WTC11 (cell line): ENCODE data around the gene NUP214. TPM values are rescaled to one million over a fixed set of nuclear protein-coding genes. Genes with fewer than 3 reads are reported as not detected.

Experiments
- ATAC-seq: fragments of 200-7000 bp; cut with Tn5 transposase; 2 replicates; pipeline ENCODE4 v1.10.0; 2021; ENCODE audit warnings: mild to moderate bottlenecking, moderate library complexity
- CTCF ChIA-PET: fragments of 300-600 bp; sonication (Branson Sonifier 250); formaldehyde crosslinking; loops from one replicate; lab custom pipeline; 2021; ENCODE audit warnings: antibody characterized with exemption; lab: Charles Lee
- POLR2A ChIA-PET: fragments of 350-600 bp; sonication (Branson Sonifier 250); formaldehyde crosslinking; loops from one replicate; lab custom pipeline; 2021; ENCODE audit warnings: antibody characterized with exemption; lab: Charles Lee
- DNase-seq: peaks from one replicate; pipeline ENCODE4 v3.0.0; 2021; ENCODE audit warnings: low spot score
- H3K27ac Mint-ChIP-seq: 2 replicates; pipeline ENCODE4 v1.8.0; 2021; ENCODE audit warnings: mixed read lengths
- H3K27me3 Mint-ChIP-seq: 2 replicates; pipeline ENCODE4 v1.8.0; 2021; ENCODE audit warnings: low read depth, mild to moderate bottlenecking, moderate library complexity, mixed read lengths
- H3K36me3 Mint-ChIP-seq: 2 replicates; pipeline ENCODE4 v1.8.0; 2021; ENCODE audit warnings: mixed read lengths
- H3K4me1 Mint-ChIP-seq: 2 replicates; pipeline ENCODE4 v1.8.0; 2022; ENCODE audit warnings: mixed read lengths
- H3K4me3 Mint-ChIP-seq: 2 replicates; pipeline ENCODE4 v1.8.0; 2021; ENCODE audit warnings: mild to moderate bottlenecking, moderate library complexity, mixed read lengths
- H3K9me3 Mint-ChIP-seq: 2 replicates; pipeline ENCODE4 v1.8.0; 2021; ENCODE audit warnings: mixed read lengths
- GTF2I ChIP-seq: fragments of 250-450 bp; sonication (Bioruptor Pico); conservative IDR thresholded peaks from 2 replicates; pipeline ENCODE4 v1.4.0; 2021; ENCODE audit warnings: mild to moderate bottlenecking
- KAT7 ChIP-seq: sonication (generic); formaldehyde crosslinking; IDR thresholded peaks from 2 replicates; pipeline ENCODE4 v1.8.1; 2023; ENCODE audit warnings: missing genetic modification reagents, mild to moderate bottlenecking, borderline replicate concordance
- NFATC4 ChIP-seq: fragments of 250-450 bp; sonication (Bioruptor Pico); IDR thresholded peaks from 2 replicates; pipeline ENCODE4 v1.9.0; 2021; ENCODE audit warnings: mild to moderate bottlenecking
- NR3C1 ChIP-seq: sonication (generic); formaldehyde crosslinking; conservative IDR thresholded peaks from 2 replicates; pipeline ENCODE4 v1.8.1; 2023; ENCODE audit warnings: low read depth, mild to moderate bottlenecking, missing genetic modification reagents
- RORB ChIP-seq: fragments of 250-450 bp; sonication (Bioruptor Pico); IDR thresholded peaks from 2 replicates; pipeline ENCODE4 v1.9.0; 2021; ENCODE audit warnings: mild to moderate bottlenecking
- ZNF121 ChIP-seq: sonication (generic); formaldehyde crosslinking; IDR thresholded peaks from 2 replicates; pipeline ENCODE4 v1.8.0; 2023; ENCODE audit warnings: missing genetic modification reagents
- ZNF219 ChIP-seq: sonication (generic); formaldehyde crosslinking; IDR thresholded peaks from 2 replicates; pipeline ENCODE4 v1.8.0; 2023; ENCODE audit warnings: missing genetic modification reagents, mild to moderate bottlenecking, borderline replicate concordance
- total RNA-seq: library from RNA; stranded (reverse); gene quantifications from 3 replicates; pipeline ENCODE4 v1.2.3, GENCODE V29; 2021
- TF ChIP-seq, protein P1 (sequence below): sonication (generic); formaldehyde crosslinking; IDR thresholded peaks from 2 replicates; pipeline ENCODE4 v1.8.0; 2022; ENCODE audit warnings: mild to moderate bottlenecking, missing genetic modification reagents
- TF ChIP-seq, protein P2 (sequence below): fragments of 250-450 bp; sonication (Bioruptor Pico); IDR thresholded peaks from 2 replicates; pipeline ENCODE4 v2.1.2; 2022; ENCODE audit warnings: mild to moderate bottlenecking, moderate library complexity
- TF ChIP-seq, protein P3 (sequence below): sonication (generic); formaldehyde crosslinking; IDR thresholded peaks from 2 replicates; pipeline ENCODE4 v1.8.1; 2022; ENCODE audit warnings: low read depth, mild to moderate bottlenecking, moderate library complexity, missing genetic modification reagents, borderline replicate concordance
- TF ChIP-seq, protein P4 (sequence below): sonication (generic); formaldehyde crosslinking; IDR thresholded peaks from 2 replicates; pipeline ENCODE4 v1.8.0; 2023; ENCODE audit warnings: missing genetic modification reagents
- TF ChIP-seq, protein P5 (sequence below): fragments of 250-450 bp; sonication (Bioruptor Pico); IDR thresholded peaks from 2 replicates; pipeline ENCODE4 v1.9.0; 2021; ENCODE audit warnings: mild to moderate bottlenecking
- TF ChIP-seq, protein P6 (sequence below): fragments of 250-450 bp; sonication (Bioruptor Pico); IDR thresholded peaks from 2 replicates; pipeline ENCODE4 v1.8.0; 2021; ENCODE audit warnings: mild to moderate bottlenecking
- TF ChIP-seq, protein P7 (sequence below): sonication (generic); formaldehyde crosslinking; IDR thresholded peaks from 2 replicates; pipeline ENCODE4 v1.8.1; 2022; ENCODE audit warnings: mild to moderate bottlenecking, missing genetic modification reagents, moderate library complexity, borderline replicate concordance
- TF ChIP-seq, protein P8 (sequence below): sonication (generic); formaldehyde crosslinking; IDR thresholded peaks from 2 replicates; pipeline ENCODE4 v1.8.0; 2023; ENCODE audit warnings: mild to moderate bottlenecking, missing genetic modification reagents
- TF ChIP-seq, protein P9 (sequence below): fragments of 200-600 bp; IDR thresholded peaks from 2 replicates; pipeline ENCODE4 v1.8.0; 2022; ENCODE audit warnings: antibody characterized with exemption
- TF ChIP-seq, protein P10 (sequence below): sonication (generic); formaldehyde crosslinking; IDR thresholded peaks from 2 replicates; pipeline ENCODE4 v1.8.0; 2022; ENCODE audit warnings: mild to moderate bottlenecking, missing genetic modification reagents

NUP214 gene
- total RNA-seq, 1 experiment from 2014 or later: 41.8 TPM

DNA sequence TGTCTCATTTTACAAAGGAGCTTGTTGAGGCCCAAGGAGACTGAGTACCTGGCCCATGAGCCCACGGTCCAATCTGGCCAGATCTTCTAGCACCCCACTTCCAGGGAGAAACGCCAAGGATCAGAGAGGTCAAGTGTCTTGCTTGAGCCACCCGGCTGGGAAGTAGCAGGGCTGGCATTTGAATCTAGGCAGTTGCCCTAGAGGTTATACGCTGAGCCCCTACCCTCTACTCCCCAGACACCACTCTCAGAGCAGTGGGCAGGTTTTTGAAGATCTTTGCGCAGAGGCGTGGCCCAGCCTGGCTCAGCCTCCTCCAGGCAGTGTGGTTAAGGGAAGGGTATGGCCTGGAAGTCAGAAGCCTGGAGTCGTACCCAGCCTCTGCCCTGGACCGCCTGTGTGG is 5.8 kb upstream of the NUP214 start (continued):
- TF ChIP-seq, protein P1, sequence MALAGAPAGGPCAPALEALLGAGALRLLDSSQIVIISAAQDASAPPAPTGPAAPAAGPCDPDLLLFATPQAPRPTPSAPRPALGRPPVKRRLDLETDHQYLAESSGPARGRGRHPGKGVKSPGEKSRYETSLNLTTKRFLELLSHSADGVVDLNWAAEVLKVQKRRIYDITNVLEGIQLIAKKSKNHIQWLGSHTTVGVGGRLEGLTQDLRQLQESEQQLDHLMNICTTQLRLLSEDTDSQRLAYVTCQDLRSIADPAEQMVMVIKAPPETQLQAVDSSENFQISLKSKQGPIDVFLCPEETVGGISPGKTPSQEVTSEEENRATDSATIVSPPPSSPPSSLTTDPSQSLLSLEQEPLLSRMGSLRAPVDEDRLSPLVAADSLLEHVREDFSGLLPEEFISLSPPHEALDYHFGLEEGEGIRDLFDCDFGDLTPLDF: no peak
- TF ChIP-seq, protein P2, sequence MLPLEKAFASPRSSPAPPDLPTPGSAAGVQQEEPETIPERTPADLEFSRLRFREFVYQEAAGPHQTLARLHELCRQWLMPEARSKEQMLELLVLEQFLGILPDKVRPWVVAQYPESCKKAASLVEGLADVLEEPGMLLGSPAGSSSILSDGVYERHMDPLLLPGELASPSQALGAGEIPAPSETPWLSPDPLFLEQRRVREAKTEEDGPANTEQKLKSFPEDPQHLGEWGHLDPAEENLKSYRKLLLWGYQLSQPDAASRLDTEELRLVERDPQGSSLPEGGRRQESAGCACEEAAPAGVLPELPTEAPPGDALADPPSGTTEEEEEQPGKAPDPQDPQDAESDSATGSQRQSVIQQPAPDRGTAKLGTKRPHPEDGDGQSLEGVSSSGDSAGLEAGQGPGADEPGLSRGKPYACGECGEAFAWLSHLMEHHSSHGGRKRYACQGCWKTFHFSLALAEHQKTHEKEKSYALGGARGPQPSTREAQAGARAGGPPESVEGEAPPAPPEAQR (CRISPR knock-in tag): no peak
- TF ChIP-seq KAT7 (CRISPR knock-in tag) (no peak), GTF2I (CRISPR knock-in tag) (no peak)
- TF ChIP-seq, all 79 proteins: peak for 0

DNA sequence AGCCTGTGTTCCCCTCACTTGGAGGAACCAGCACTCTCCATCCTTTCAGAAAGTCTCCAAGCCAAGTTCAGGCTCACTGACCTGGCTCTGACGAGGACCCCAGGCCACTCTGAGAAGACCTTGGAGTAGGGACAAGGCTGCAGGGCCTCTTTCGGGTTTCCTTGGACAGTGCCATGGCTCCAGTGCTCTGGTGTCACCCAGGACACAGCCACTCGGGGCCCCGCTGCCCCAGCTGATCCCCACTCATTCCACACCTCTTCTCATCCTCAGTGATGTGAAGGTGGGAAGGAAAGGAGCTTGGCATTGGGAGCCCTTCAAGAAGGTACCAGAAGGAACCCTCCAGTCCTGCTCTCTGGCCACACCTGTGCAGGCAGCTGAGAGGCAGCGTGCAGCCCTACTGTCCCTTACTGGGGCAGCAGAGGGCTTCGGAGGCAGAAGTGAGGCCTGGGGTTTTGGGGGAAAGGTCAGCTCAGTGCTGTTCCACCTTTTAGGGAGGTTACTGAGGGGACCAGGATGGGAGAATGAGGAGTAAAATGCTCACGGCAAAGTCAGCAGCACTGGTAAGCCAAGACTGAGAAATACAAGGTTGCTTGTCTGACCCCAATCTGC is 4.7 kb upstream of the NUP214 start:
- H3K4me1 Mint-ChIP-seq: 0 out of 2 replicates have a peak, but pooled peaks cover 5% of the 10 kb centered on the region
- no peak overlapping the region for H3K4me3 Mint-ChIP-seq
- H3K9me3 Mint-ChIP-seq: no peaks in the 10 kb centered on the region
- ChIA-PET POLR2A (no interaction called here), CTCF (no interaction called here)
- no peak overlapping the region for H3K27ac Mint-ChIP-seq
- ATAC-seq (no peak), DNase-seq (no peak)
- H3K27me3 Mint-ChIP-seq: peaks cover 3% of the 10 kb centered on the region; the same call in 1 of the 2 replicates
- TF ChIP-seq, protein P3, sequence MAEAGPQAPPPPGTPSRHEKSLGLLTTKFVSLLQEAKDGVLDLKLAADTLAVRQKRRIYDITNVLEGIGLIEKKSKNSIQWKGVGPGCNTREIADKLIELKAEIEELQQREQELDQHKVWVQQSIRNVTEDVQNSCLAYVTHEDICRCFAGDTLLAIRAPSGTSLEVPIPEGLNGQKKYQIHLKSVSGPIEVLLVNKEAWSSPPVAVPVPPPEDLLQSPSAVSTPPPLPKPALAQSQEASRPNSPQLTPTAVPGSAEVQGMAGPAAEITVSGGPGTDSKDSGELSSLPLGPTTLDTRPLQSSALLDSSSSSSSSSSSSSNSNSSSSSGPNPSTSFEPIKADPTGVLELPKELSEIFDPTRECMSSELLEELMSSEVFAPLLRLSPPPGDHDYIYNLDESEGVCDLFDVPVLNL (CRISPR knock-in tag): no peak
- TF ChIP-seq, protein P4, sequence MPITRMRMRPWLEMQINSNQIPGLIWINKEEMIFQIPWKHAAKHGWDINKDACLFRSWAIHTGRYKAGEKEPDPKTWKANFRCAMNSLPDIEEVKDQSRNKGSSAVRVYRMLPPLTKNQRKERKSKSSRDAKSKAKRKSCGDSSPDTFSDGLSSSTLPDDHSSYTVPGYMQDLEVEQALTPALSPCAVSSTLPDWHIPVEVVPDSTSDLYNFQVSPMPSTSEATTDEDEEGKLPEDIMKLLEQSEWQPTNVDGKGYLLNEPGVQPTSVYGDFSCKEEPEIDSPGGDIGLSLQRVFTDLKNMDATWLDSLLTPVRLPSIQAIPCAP (CRISPR knock-in tag): no peak
- TF ChIP-seq ZNF219 (CRISPR knock-in tag): no peak
- no peak for TF ChIP-seq RORB (CRISPR knock-in tag)
- TF ChIP-seq, protein P2 (CRISPR knock-in tag): no peak
- TF ChIP-seq, protein P5, sequence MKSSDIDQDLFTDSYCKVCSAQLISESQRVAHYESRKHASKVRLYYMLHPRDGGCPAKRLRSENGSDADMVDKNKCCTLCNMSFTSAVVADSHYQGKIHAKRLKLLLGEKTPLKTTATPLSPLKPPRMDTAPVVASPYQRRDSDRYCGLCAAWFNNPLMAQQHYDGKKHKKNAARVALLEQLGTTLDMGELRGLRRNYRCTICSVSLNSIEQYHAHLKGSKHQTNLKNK (CRISPR knock-in tag): no peak
- TF ChIP-seq ZNF121: no peak
- TF ChIP-seq NFATC4 (CRISPR knock-in tag): no peak
- TF ChIP-seq, protein P6, sequence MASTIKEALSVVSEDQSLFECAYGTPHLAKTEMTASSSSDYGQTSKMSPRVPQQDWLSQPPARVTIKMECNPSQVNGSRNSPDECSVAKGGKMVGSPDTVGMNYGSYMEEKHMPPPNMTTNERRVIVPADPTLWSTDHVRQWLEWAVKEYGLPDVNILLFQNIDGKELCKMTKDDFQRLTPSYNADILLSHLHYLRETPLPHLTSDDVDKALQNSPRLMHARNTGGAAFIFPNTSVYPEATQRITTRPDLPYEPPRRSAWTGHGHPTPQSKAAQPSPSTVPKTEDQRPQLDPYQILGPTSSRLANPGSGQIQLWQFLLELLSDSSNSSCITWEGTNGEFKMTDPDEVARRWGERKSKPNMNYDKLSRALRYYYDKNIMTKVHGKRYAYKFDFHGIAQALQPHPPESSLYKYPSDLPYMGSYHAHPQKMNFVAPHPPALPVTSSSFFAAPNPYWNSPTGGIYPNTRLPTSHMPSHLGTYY (CRISPR knock-in tag): no peak
- TF ChIP-seq, protein P7, sequence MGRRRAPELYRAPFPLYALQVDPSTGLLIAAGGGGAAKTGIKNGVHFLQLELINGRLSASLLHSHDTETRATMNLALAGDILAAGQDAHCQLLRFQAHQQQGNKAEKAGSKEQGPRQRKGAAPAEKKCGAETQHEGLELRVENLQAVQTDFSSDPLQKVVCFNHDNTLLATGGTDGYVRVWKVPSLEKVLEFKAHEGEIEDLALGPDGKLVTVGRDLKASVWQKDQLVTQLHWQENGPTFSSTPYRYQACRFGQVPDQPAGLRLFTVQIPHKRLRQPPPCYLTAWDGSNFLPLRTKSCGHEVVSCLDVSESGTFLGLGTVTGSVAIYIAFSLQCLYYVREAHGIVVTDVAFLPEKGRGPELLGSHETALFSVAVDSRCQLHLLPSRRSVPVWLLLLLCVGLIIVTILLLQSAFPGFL (CRISPR knock-in tag): no peak
- no peak for TF ChIP-seq NR3C1
- TF ChIP-seq, protein P8, sequence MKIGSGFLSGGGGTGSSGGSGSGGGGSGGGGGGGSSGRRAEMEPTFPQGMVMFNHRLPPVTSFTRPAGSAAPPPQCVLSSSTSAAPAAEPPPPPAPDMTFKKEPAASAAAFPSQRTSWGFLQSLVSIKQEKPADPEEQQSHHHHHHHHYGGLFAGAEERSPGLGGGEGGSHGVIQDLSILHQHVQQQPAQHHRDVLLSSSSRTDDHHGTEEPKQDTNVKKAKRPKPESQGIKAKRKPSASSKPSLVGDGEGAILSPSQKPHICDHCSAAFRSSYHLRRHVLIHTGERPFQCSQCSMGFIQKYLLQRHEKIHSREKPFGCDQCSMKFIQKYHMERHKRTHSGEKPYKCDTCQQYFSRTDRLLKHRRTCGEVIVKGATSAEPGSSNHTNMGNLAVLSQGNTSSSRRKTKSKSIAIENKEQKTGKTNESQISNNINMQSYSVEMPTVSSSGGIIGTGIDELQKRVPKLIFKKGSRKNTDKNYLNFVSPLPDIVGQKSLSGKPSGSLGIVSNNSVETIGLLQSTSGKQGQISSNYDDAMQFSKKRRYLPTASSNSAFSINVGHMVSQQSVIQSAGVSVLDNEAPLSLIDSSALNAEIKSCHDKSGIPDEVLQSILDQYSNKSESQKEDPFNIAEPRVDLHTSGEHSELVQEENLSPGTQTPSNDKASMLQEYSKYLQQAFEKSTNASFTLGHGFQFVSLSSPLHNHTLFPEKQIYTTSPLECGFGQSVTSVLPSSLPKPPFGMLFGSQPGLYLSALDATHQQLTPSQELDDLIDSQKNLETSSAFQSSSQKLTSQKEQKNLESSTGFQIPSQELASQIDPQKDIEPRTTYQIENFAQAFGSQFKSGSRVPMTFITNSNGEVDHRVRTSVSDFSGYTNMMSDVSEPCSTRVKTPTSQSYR (CRISPR knock-in tag): no peak
- TF ChIP-seq, protein P1: no peak
- TF ChIP-seq, protein P9, sequence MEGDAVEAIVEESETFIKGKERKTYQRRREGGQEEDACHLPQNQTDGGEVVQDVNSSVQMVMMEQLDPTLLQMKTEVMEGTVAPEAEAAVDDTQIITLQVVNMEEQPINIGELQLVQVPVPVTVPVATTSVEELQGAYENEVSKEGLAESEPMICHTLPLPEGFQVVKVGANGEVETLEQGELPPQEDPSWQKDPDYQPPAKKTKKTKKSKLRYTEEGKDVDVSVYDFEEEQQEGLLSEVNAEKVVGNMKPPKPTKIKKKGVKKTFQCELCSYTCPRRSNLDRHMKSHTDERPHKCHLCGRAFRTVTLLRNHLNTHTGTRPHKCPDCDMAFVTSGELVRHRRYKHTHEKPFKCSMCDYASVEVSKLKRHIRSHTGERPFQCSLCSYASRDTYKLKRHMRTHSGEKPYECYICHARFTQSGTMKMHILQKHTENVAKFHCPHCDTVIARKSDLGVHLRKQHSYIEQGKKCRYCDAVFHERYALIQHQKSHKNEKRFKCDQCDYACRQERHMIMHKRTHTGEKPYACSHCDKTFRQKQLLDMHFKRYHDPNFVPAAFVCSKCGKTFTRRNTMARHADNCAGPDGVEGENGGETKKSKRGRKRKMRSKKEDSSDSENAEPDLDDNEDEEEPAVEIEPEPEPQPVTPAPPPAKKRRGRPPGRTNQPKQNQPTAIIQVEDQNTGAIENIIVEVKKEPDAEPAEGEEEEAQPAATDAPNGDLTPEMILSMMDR: no peak
- TF ChIP-seq, protein P10, sequence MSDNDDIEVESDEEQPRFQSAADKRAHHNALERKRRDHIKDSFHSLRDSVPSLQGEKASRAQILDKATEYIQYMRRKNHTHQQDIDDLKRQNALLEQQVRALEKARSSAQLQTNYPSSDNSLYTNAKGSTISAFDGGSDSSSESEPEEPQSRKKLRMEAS (CRISPR knock-in tag): no peak
- peaks cover 44% of the 10 kb centered on the region for H3K36me3 Mint-ChIP-seq
